ENCODE measurements around the gene CLTB. TPM values are rescaled to one million over a fixed set of nuclear protein-coding genes. Genes with fewer than 3 reads are reported as not detected.

CLTB gene
- total and polyA plus RNA-seq, 12 donors: 118 to 299 (median 160) TPM

DNA sequence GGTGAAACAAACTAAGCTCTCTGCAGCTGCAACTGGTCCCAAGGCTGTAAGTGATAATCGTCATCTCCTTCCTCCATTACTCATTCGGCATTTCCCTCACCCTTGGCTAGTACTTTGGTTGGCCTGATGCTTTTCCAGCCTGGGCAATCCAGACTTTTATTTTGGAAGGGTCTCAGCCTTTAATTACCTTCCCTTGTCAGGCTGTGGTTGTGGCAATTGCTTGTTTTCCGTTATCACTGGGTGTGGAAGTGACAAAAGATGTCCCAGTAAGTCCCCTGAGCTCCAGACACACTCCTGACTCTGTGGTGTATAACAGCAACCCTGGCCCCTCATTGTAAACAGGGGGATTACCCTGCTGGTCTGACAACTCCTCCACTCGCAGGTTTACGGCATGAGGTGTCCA, 25.6 kb upstream of the CLTB start:
- Histone ChIP-seq H3K27me3 (no peaks in the 10 kb centered on the region), H3K27ac (no peak overlapping the region), H3K4me3 (no peak overlapping the region), H3K9me3 (replicated peaks in 1 of 3) (no peaks in the 10 kb centered on the region), H3K4me1 (replicated peaks in 1 of 2) (peaks cover 0 to 5% of the 10 kb centered on the region in 2 donors), H3K36me3 (replicated peaks in 1 of 2) (no peaks in the 10 kb centered on the region)
- WGBS, 4 donors: 39 to 47% (median 41%) methylated on average over 5 of the region's 5 CpGs
- intact Hi-C loops (cut with DNase I): no loop called here
- DNase-seq: no peak
- TF ChIP-seq, protein P1, sequence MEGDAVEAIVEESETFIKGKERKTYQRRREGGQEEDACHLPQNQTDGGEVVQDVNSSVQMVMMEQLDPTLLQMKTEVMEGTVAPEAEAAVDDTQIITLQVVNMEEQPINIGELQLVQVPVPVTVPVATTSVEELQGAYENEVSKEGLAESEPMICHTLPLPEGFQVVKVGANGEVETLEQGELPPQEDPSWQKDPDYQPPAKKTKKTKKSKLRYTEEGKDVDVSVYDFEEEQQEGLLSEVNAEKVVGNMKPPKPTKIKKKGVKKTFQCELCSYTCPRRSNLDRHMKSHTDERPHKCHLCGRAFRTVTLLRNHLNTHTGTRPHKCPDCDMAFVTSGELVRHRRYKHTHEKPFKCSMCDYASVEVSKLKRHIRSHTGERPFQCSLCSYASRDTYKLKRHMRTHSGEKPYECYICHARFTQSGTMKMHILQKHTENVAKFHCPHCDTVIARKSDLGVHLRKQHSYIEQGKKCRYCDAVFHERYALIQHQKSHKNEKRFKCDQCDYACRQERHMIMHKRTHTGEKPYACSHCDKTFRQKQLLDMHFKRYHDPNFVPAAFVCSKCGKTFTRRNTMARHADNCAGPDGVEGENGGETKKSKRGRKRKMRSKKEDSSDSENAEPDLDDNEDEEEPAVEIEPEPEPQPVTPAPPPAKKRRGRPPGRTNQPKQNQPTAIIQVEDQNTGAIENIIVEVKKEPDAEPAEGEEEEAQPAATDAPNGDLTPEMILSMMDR (IDR thresholded peaks at IDR 0.05): no peak
- no peak for TF ChIP-seq POLR2A (IDR thresholded peaks at IDR 0.05)

DNA sequence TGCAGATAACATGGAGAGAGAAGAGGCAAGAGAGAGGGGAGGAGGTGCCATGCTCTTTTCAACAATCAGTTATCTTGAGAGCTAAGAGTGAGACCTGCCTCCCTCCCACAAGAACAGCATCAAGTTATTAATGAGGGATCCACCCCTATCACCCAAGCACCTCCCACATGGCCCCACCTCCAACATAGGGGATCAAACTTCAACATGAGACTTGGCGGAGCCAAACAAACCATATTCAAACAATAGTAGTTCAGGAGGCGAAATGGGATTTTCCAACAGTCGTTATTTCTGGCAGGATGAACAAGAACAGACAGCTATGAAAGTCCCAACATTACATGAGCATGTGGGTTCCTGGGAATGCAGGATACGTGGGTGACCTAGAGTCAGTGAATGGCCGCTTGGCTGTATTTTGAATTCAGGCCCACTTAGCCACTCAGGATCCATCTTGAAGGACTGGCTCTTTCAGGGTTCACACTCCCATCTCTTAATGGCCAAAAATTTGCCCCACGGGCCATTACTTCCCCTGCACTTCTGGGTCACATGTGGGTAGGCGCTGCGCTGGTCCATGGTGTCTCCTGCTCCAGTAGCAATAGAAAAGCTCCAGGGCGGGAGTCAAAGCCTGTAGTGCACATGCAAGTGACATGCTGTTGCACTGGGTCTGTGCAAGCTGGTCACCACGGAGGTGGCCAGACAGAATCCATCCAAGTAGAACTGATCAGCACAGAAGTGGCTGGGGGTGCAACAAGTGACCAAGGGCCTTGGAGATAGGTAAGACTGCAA, 24.8 kb upstream of the CLTB start:
- 83 to 85% (median 84%) methylated on average over 9 to 10 of the region's 10 CpGs for WGBS, 4 donors
- DNase-seq: no peak
- intact Hi-C loops (cut with DNase I): no loop called here

DNA sequence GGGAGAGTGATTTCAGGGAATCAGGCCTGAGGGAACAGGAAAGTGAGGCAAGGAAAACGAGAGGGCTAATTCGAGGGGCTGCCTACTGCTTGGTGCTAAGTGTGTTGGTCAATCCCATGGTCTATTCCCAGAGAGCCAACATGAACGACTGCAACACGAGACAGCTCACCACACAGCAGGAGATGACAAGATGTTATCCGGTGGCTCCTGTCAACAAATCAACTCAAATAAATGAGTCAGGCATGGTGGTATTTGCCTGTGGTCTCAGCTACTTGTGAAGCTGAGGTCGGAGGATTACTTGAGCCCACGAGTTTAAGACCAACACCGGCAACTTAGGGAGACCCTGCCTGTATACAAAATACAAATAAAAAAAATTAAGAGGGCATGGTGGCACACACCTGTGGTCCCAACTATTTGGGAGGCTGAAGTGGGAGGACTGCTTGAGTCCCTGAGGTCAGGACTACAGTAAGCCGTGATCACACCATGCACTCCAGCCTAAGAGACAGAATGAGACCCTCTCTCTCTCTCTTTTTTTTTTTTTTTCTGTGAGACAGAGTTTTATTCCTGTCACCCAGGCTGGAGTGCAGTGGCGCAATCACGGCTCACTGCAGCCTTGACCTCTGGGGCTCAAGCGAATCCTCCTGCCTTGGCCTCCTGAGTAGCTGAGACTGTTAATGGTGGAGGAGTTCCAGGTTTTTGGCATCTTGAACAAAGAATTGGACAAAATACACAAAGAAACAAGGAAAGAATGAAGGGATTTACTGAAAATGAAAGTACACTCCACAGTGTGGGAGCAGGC, 22.8 kb upstream of the CLTB start:
- Histone ChIP-seq H3K4me3 (no peak overlapping the region), H3K4me1 (replicated peaks in 1 of 2) (no peaks in the 10 kb centered on the region), H3K27me3 (no peaks in the 10 kb centered on the region), H3K36me3 (replicated peaks in 1 of 2) (no peaks in the 10 kb centered on the region), H3K27ac (no peak overlapping the region), H3K9me3 (replicated peaks in 1 of 3) (no peaks in the 10 kb centered on the region)
- intact Hi-C loops (cut with DNase I): no loop called here
- DNase-seq: no peak
- TF ChIP-seq, protein P1 (IDR thresholded peaks at IDR 0.05): no peak
- TF ChIP-seq POLR2A (IDR thresholded peaks at IDR 0.05): no peak
- WGBS, 4 donors: 70 to 79% (median 77%) methylated on average over 12 of the region's 12 CpGs

More for the DNA sequence above, 24.8 kb upstream of the CLTB start:
- no peaks in the 10 kb centered on the region for H3K36me3 ChIP-seq (replicated peaks in 1 of 2)
- H3K27ac ChIP-seq: no peak overlapping the region
- H3K4me1 ChIP-seq (replicated peaks in 1 of 2): no peaks in the 10 kb centered on the region
- no peak for TF ChIP-seq POLR2A (IDR thresholded peaks at IDR 0.05)
- TF ChIP-seq, protein P1 (IDR thresholded peaks at IDR 0.05): no peak
- H3K4me3 ChIP-seq: no peak overlapping the region
- H3K9me3 ChIP-seq (replicated peaks in 1 of 3): no peaks in the 10 kb centered on the region
- no peaks in the 10 kb centered on the region for H3K27me3 ChIP-seq

DNA sequence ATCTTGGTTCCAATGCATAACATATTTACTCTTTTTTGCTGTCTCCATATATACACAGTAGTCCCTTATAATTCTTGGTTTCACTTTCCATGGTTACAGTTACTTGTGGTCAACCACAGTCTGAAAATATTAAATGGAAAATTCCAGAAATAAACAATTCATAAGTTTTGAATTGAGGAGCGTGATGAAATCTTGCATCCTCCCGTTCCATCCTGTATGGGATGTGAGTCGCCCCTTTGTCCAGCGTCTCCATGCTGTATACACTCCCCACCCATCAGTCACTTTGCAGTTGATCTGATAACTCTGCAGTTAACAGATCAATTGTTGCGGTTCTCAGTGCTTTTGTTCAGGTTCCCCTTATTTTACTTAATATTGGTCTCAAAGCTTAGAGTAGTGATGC, 20.3 kb upstream of the CLTB start:
- no peaks in the 10 kb centered on the region for H3K27me3 ChIP-seq
- intact Hi-C loops (cut with DNase I): no loop called here
- 34 to 58% (median 45%) methylated on average over 5 of the region's 5 CpGs for WGBS, 4 donors

More for the DNA sequence above, 20.3 kb upstream of the CLTB start:
- Histone ChIP-seq H3K27ac (no peak overlapping the region), H3K4me3 (no peak overlapping the region), H3K36me3 (replicated peaks in 1 of 2) (no peaks in the 10 kb centered on the region), H3K9me3 (replicated peaks in 1 of 3) (no peaks in the 10 kb centered on the region), H3K4me1 (replicated peaks in 1 of 2) (no peaks in the 10 kb centered on the region)
- TF ChIP-seq POLR2A (IDR thresholded peaks at IDR 0.05): no peak
- TF ChIP-seq, protein P1 (IDR thresholded peaks at IDR 0.05): no peak
- DNase-seq: no peak
